Activated T-helper 2 cell treated with anti-CD3 and anti-CD28 coated beads, Interferon-gamma antibody, Interleukin-2, Interleukin-4, amounts not matched to agents 10 μg/mL and 5 μg/mL and 100 μg/mL, durations not matched to agents 14 hours and 24 hours and 36 hours (primary cell): ENCODE measurements around the gene SPINT3. TPM values are rescaled to one million over a fixed set of nuclear protein-coding genes. Genes with fewer than 3 reads are reported as not detected.

ENCODE experiments used
- DNase-seq: peaks from one replicate; pipeline ENCODE4 v3.0.0; 2021; ENCODE audit warnings: low spot score
- H3K27ac Mint-ChIP-seq: one replicate; pipeline ENCODE4 v1.8.0; 2021; ENCODE audit warnings: mixed read lengths
- H3K27me3 Mint-ChIP-seq: one replicate; pipeline ENCODE4 v1.8.0; 2021; ENCODE audit warnings: low read depth, mixed read lengths
- H3K36me3 Mint-ChIP-seq: one replicate; pipeline ENCODE4 v1.8.0; 2021; ENCODE audit warnings: low read depth, mixed read lengths
- H3K4me1 Mint-ChIP-seq: one replicate; pipeline ENCODE4 v1.8.0; 2021; ENCODE audit warnings: low read depth, mixed read lengths
- H3K4me3 Mint-ChIP-seq: one replicate; pipeline ENCODE4 v1.8.0; 2021; ENCODE audit warnings: low read depth, mild to moderate bottlenecking, moderate library complexity, mixed read lengths
- H3K9me3 Mint-ChIP-seq: one replicate; pipeline ENCODE4 v1.8.0; 2021; ENCODE audit warnings: mixed read lengths
- intact Hi-C: fragments of 100-400 bp; cut with micrococcal nuclease; formaldehyde crosslinking; loops from one replicate; pipeline ENCODE4 v1.15.1; 2023
- total RNA-seq: library from RNA; stranded (reverse); gene quantifications from 2 replicates; pipeline ENCODE4 v1.2.3, GENCODE V29; 2022

Gene SPINT3
- total RNA-seq, 1 donor from 2014 or later = not detected

DNA sequence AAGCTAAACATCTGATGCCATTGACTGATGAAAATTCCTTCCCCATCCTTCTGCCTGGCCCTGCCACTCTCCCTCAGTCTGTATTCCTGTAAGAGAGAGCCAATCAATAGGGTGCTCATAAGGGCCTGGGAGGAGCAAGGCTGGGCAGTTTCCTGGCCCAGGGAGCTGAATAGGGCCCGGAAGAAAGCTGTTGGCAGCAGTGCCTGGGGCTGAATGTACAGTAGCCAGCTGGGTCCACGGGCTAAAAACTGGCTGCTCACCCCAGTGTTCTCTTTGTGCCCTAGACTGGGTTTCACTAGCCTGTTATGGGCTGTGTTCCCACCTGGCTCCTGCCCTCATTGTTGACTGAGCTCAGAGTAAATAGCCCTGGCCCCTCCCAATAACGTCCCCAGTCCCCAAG, 47.6 kb downstream of the SPINT3 start:
- Mint-ChIP-seq H3K4me3 (no peak overlapping the region), H3K27ac (no peak overlapping the region), H3K4me1 (no peaks in the 10 kb centered on the region), H3K36me3 (no peaks in the 10 kb centered on the region), H3K27me3 (peaks cover 49% of the 10 kb centered on the region), H3K9me3 (no peaks in the 10 kb centered on the region)
- DNase-seq = no peak
- intact Hi-C loops = no loop called here

DNA sequence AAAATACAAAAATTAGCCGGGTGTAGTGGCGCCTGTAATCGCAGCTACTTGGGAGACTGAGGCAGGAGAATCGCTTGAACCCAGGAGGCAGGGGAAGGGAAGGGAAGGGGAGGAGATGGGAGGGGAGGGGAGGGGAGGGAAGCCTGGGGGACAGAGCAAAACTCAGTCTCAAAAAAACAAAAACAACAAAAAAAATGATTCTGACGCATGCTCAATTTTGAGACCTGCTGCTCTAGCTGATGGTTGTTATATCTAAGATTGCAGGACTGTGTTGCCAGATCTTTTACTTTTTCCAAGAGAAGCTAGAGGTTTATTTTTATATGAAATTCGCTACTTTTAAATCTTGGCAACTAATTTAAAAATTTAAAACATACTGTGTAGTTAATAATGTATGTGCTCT, 48.2 kb downstream of the SPINT3 start:
- Mint-ChIP-seq H3K27me3 (peaks cover 42% of the 10 kb centered on the region), H3K9me3 (no peaks in the 10 kb centered on the region), H3K4me3 (no peak overlapping the region), H3K36me3 (no peaks in the 10 kb centered on the region), H3K27ac (no peak overlapping the region), H3K4me1 (no peaks in the 10 kb centered on the region)
- intact Hi-C loops = no loop called here
- no peak for DNase-seq

DNA sequence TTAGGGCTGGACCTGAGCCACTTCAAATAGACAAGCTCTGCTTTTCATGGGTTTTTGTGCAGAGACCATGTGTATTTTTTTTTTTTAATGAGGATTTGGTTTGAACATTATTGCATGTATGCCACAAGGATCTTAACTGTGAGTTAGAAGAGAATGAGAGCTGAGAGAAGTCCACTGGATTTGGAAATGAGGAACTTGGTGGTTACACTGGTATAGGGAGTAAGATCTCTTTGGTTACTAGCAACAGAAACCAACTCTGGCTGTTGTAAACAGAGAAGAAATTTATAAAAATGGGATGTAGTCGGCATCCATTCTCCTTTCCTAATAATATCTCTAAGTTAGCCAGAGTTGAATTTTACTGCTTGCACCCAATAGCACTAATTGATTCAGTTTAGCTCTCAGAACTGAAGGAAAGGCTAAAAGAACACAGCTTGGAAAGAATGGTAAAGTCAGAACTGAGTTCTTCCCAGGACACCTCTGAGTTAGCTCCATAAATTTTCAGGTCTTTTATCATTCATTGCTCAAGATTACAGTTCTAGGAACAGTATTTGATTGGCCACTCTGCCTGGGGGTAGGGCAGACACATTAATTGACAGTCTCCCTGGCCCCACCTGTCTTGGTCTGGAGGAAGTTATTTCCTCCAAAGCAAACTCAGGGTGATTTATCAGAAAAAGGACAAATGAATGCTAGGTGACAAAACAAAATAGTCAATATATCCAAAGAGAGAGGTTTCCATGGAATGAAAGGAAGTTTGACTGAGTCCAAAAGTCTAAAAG, 49.7 kb downstream of the SPINT3 start:
- no peak overlapping the region for H3K27ac Mint-ChIP-seq
- no peaks in the 10 kb centered on the region for H3K4me1 Mint-ChIP-seq
- no peaks in the 10 kb centered on the region for H3K9me3 Mint-ChIP-seq
- H3K4me3 Mint-ChIP-seq = no peak overlapping the region
- intact Hi-C loops = no loop called here
- no peak for DNase-seq
- H3K27me3 Mint-ChIP-seq = peaks cover 33% of the 10 kb centered on the region
- H3K36me3 Mint-ChIP-seq = no peaks in the 10 kb centered on the region

DNA sequence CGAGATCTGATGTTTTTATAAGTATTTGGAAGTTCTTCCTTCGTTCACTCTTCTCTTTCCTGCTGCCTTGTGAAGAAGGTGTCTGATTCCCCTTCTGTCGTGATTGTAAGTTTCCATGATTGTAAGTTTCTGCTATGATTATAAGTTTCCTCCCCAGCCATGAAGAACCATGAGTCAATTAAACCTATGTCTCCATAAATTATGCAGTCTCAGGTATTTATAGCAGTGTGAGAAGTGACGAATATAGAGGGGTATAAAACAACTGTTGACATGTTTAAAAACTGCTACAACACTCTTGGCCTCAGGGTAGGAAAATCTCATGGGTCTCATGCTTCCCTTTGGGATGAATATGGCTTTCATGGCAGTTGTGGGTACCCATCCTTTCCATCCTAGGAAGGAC, 51.7 kb downstream of the SPINT3 start:
- Mint-ChIP-seq H3K4me3 (no peak overlapping the region), H3K9me3 (no peaks in the 10 kb centered on the region), H3K4me1 (no peaks in the 10 kb centered on the region), H3K36me3 (no peaks in the 10 kb centered on the region), H3K27ac (no peak overlapping the region), H3K27me3 (peaks cover 30% of the 10 kb centered on the region)
- intact Hi-C loops = no loop called here
- DNase-seq = no peak

DNA sequence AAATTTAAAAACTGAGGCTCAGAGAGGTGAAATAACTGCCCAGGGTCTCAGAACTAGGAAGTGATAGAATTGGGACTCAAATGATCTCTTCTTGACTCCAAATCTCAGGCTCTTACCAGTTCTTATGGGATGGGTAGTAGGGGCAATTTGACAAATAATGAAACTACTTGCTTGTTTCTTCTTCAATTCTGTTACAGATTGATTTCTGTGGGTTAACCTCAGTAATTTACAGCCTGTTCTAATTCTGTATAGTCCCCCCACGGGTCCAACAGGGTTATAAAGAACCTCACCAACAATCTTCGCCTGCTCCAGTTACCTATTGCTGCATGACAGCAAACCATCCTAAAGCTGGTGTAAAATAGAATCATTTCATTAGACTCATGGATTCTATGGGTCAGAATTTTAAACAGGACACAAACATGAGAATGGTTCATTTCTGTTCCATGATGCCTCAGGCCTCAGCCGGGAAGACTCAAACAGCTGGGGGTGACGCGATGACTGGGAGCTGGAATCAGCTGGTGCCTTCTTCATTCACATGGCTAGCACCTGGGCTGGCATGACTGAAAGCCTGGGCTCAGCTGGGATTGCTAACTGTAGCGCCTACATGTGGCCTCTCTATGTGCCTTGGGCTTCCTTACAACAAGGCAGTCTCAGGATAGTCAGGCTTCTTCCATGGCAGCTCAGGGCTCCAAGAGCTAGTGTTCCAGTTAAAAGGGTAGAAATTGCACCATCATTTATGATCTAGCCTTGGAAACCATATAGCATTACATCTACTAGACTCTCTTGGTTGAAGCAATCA, 52.5 kb downstream of the SPINT3 start:
- Mint-ChIP-seq H3K9me3 (no peaks in the 10 kb centered on the region), H3K36me3 (no peaks in the 10 kb centered on the region), H3K27ac (no peak overlapping the region), H3K4me1 (no peaks in the 10 kb centered on the region), H3K4me3 (no peak overlapping the region), H3K27me3 (peaks cover 23% of the 10 kb centered on the region)
- no peak for DNase-seq
- intact Hi-C loops = no loop called here

Other genes with a start within 250 kb of the SPINT3 start
- gene RBPJL, start 208.8 kb downstream of the SPINT3 start, total RNA-seq = not detected in 2 replicates
- 0.39 and 0.64 TPM in 2 replicates for gene MATN4, start 207.3 kb downstream of the SPINT3 start, total RNA-seq
- 133 and 136 TPM in 2 replicates for gene SDC4, start 167.2 kb downstream of the SPINT3 start, total RNA-seq
- 16.8 and 20.1 TPM in 2 replicates for gene SYS1, start 152.5 kb downstream of the SPINT3 start, total RNA-seq
- not detected in 2 replicates for gene TP53TG5, start 137.3 kb downstream of the SPINT3 start, total RNA-seq
- 12.3 and 12.8 TPM in 2 replicates for gene DBNDD2, start 107.3 kb downstream of the SPINT3 start, total RNA-seq
- 72.5 and 72.7 TPM in 2 replicates for gene PIGT, start 99.5 kb downstream of the SPINT3 start, total RNA-seq
- gene WFDC2, start 45.9 kb downstream of the SPINT3 start, total RNA-seq = not detected in 2 replicates
- gene WFDC6, start 23.9 kb upstream of the SPINT3 start, total RNA-seq = not detected in 2 replicates
- not detected in 2 replicates for gene EPPIN, start 31.8 kb upstream of the SPINT3 start, total RNA-seq
- not detected in 2 replicates for gene WFDC8, start 63.7 kb upstream of the SPINT3 start, total RNA-seq
- gene WFDC10A, start 114.1 kb upstream of the SPINT3 start, total RNA-seq = not detected in 2 replicates
- not detected in 2 replicates for gene WFDC9, start 115.7 kb upstream of the SPINT3 start, total RNA-seq
- gene WFDC11, start 154.6 kb upstream of the SPINT3 start, total RNA-seq = not detected in 2 replicates
- not detected in 2 replicates for gene WFDC13, start 186.4 kb upstream of the SPINT3 start, total RNA-seq
- not detected in 2 replicates for gene WFDC10B, start 189.4 kb upstream of the SPINT3 start, total RNA-seq
- not detected in 2 replicates for gene SPINT4, start 206.7 kb upstream of the SPINT3 start, total RNA-seq